Testis (tissue), 2 donors: Measurements from ENCODE around the gene ABO.

Experiments
- POLR2A ChIP-seq: fragments of 450-650 bp; IDR thresholded peaks from one replicate; pipeline ENCODE4 v1.6.1; 2017; ENCODE audit warnings: antibody characterized with exemption, mild to moderate bottlenecking, moderate library complexity
- TF ChIP-seq, protein P1 (sequence below), 3 experiments: fragments of 450-650 bp in 2 of 3; fragments of 200-600 bp in 1 of 3; sonication (generic) in 1 of 3; IDR thresholded peaks; one replicate each; pipeline ENCODE4 v1.5.1; 2016 to 2019; ENCODE audit warnings: antibody characterized with exemption in 3 of 3, mild to moderate bottlenecking in 2 of 3, moderate library complexity in 1 of 3

GRCh38 chr9:133303266-133304157, 28.5 kb upstream of the ABO start:
- TF ChIP-seq, protein P1, sequence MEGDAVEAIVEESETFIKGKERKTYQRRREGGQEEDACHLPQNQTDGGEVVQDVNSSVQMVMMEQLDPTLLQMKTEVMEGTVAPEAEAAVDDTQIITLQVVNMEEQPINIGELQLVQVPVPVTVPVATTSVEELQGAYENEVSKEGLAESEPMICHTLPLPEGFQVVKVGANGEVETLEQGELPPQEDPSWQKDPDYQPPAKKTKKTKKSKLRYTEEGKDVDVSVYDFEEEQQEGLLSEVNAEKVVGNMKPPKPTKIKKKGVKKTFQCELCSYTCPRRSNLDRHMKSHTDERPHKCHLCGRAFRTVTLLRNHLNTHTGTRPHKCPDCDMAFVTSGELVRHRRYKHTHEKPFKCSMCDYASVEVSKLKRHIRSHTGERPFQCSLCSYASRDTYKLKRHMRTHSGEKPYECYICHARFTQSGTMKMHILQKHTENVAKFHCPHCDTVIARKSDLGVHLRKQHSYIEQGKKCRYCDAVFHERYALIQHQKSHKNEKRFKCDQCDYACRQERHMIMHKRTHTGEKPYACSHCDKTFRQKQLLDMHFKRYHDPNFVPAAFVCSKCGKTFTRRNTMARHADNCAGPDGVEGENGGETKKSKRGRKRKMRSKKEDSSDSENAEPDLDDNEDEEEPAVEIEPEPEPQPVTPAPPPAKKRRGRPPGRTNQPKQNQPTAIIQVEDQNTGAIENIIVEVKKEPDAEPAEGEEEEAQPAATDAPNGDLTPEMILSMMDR (IDR thresholded peaks at IDR 0.05): no peak
- no peak for TF ChIP-seq POLR2A
